ENCODE data around the gene KLHL29. TPM values are rescaled to one million over a fixed set of nuclear protein-coding genes. Genes with fewer than 3 reads are reported as not detected.

The KLHL29 gene
- total and polyA plus RNA-seq, 2 of the 13 experiments (the other 11 are each of a cell fraction or from before 2014, with no cell fraction given): 0.01 TPM; not detected in 1

- peak in 1 of 2 experiments; percentile 53; a peak in 1 of 4 replicates for TF ChIP-seq REST (IDR thresholded peaks at IDR 0.05; ENCODE audit: borderline replicate concordance in 1 of 2, low read depth in 1 of 2, low read length in 2 of 2)
- peak; percentile 49; the same call in 1 of the 2 replicates for TF ChIP-seq SKIL (CRISPR knock-in tag; IDR thresholded peaks at IDR 0.05; ENCODE audit: borderline replicate concordance)
- peak; percentile 74 for TF ChIP-seq HDAC1 (CRISPR knock-in tag; IDR thresholded peaks at IDR 0.05)
- TF ChIP-seq ELF3 (CRISPR knock-in tag; IDR thresholded peaks at IDR 0.05): peak; percentile 76
- TF ChIP-seq ZNF205 (CRISPR knock-in tag; IDR thresholded peaks at IDR 0.05): no peak
- TF ChIP-seq PITX1 (CRISPR knock-in tag; IDR thresholded peaks at IDR 0.05): peak; percentile 44; the same call in 1 of the 2 replicates
- no peak for TF ChIP-seq THAP7 (CRISPR knock-in tag; IDR thresholded peaks at IDR 0.05)
- peak; percentile 72; the same call in 1 of the 2 replicates for TF ChIP-seq ERF (CRISPR knock-in tag; IDR thresholded peaks at IDR 0.05)
- TF ChIP-seq ZNF710 (CRISPR knock-in tag; IDR thresholded peaks at IDR 0.05; ENCODE audit: borderline replicate concordance): 0 out of 2 replicates have a peak, but pooled peaks have one; percentile 73
- TF ChIP-seq ZNF484 (CRISPR knock-in tag; IDR thresholded peaks at IDR 0.05; ENCODE audit: borderline replicate concordance, low read depth): no peak
- peak; percentile 68; the same call in 1 of the 2 replicates for TF ChIP-seq IKZF5 (CRISPR knock-in tag; IDR thresholded peaks at IDR 0.05)
- TF ChIP-seq MIER3 (CRISPR knock-in tag; IDR thresholded peaks at IDR 0.05; ENCODE audit: borderline replicate concordance): 0 out of 2 replicates have a peak, but pooled peaks have one; percentile 33
- TF ChIP-seq ADNP (CRISPR knock-in tag; IDR thresholded peaks at IDR 0.05): no peak
- TF ChIP-seq TGIF2 (CRISPR knock-in tag; IDR thresholded peaks at IDR 0.05): no peak
- TF ChIP-seq TBX2 (CRISPR knock-in tag; IDR thresholded peaks at IDR 0.05; ENCODE audit: borderline replicate concordance): peak; percentile 73
- TF ChIP-seq TRIM24 (CRISPR knock-in tag; IDR thresholded peaks at IDR 0.05): peak; percentile 38; the same call in 1 of the 2 replicates
- TF ChIP-seq TFDP2 (CRISPR knock-in tag; IDR thresholded peaks at IDR 0.05): 0 out of 2 replicates have a peak, but pooled peaks have one; percentile 27
- TF ChIP-seq CHD4 (IDR thresholded peaks at IDR 0.05; ENCODE audit: borderline replicate concordance, low read length): no peak
- no peak for TF ChIP-seq NFRKB (IDR thresholded peaks at IDR 0.05)
Observed at GRCh38 chr2:23520256-23520655, 135.3 kb downstream of the KLHL29 start (continued).

All from HepG2 (cell line).